Measurements from ENCODE around the gene BMI1.

BMI1 gene

DNA sequence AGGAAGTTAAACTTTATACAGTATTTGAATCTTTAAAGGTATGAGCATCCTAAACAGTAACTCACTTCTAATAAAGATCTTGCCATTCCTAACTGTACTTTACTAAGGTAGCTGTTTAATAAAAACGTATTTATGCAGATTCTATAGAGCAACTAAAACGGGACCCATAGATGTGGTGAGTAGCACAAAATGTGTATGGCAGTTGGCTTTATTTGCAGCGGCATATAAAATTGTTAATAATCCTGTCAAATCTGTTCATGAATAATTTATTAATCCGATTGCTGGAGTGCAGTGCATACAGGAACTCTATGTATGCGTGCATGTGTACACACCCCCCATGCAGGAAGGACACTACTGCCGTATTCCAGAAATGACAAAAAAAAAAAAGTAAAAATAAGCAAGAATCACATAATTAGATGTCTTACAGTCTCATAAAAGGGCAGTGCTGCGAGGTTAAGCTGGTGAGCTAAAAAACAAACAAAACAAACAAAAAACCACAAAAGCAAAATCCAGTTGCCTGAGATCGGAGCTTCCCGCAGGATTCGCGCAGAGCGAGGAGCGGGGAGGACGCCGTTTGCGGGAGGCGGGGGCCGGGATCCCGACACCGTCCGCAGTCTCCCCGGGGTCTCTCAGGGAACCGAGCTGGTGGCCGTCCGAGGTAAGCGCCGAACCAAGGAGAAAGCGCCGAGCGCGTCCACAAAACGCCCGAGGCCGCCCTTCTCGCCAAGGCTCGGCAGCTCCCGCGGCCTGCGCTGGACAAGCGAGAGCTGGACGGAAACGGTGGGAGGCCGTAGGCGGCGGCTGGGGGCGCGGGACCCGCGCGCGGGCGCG lies 5.2 kb upstream of the BMI1 start (continued):
- TF ChIP-seq, protein P1, sequence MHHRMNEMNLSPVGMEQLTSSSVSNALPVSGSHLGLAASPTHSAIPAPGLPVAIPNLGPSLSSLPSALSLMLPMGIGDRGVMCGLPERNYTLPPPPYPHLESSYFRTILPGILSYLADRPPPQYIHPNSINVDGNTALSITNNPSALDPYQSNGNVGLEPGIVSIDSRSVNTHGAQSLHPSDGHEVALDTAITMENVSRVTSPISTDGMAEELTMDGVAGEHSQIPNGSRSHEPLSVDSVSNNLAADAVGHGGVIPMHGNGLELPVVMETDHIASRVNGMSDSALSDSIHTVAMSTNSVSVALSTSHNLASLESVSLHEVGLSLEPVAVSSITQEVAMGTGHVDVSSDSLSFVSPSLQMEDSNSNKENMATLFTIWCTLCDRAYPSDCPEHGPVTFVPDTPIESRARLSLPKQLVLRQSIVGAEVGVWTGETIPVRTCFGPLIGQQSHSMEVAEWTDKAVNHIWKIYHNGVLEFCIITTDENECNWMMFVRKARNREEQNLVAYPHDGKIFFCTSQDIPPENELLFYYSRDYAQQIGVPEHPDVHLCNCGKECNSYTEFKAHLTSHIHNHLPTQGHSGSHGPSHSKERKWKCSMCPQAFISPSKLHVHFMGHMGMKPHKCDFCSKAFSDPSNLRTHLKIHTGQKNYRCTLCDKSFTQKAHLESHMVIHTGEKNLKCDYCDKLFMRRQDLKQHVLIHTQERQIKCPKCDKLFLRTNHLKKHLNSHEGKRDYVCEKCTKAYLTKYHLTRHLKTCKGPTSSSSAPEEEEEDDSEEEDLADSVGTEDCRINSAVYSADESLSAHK (tag by site-specific recombination; IDR thresholded peaks at IDR 0.05) = no peak; the same call in 1 of the 2 replicates
- no peak for TF ChIP-seq SCRT2 (tag by site-specific recombination; IDR thresholded peaks at IDR 0.05)
- TF ChIP-seq ZNF433 (tag by site-specific recombination; IDR thresholded peaks at IDR 0.05; ENCODE audit: low read depth) = no peak
- no peak for TF ChIP-seq REPIN1 (tag by site-specific recombination; IDR thresholded peaks at IDR 0.05; ENCODE audit: low read depth)
- TF ChIP-seq, protein P2, sequence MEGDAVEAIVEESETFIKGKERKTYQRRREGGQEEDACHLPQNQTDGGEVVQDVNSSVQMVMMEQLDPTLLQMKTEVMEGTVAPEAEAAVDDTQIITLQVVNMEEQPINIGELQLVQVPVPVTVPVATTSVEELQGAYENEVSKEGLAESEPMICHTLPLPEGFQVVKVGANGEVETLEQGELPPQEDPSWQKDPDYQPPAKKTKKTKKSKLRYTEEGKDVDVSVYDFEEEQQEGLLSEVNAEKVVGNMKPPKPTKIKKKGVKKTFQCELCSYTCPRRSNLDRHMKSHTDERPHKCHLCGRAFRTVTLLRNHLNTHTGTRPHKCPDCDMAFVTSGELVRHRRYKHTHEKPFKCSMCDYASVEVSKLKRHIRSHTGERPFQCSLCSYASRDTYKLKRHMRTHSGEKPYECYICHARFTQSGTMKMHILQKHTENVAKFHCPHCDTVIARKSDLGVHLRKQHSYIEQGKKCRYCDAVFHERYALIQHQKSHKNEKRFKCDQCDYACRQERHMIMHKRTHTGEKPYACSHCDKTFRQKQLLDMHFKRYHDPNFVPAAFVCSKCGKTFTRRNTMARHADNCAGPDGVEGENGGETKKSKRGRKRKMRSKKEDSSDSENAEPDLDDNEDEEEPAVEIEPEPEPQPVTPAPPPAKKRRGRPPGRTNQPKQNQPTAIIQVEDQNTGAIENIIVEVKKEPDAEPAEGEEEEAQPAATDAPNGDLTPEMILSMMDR (tag by site-specific recombination; IDR thresholded peaks at IDR 0.05) = no peak
- TF ChIP-seq ZNF140 (tag by site-specific recombination; IDR thresholded peaks at IDR 0.05) = no peak
- no peak for TF ChIP-seq ZNF423 (tag by site-specific recombination; IDR thresholded peaks at IDR 0.05)
- peak; percentile 89 for TF ChIP-seq ZBTB8A (tag by site-specific recombination; IDR thresholded peaks at IDR 0.05)
- TF ChIP-seq ZNF513 (tag by site-specific recombination; IDR thresholded peaks at IDR 0.05) = no peak
- TF ChIP-seq ZFP69B (tag by site-specific recombination; IDR thresholded peaks at IDR 0.05) = peak; percentile 67
- TF ChIP-seq KLF9 (tag by site-specific recombination; IDR thresholded peaks at IDR 0.05; ENCODE audit: low read depth) = peak; percentile 65; the same call in 1 of the 2 replicates
- TF ChIP-seq, protein P3, sequence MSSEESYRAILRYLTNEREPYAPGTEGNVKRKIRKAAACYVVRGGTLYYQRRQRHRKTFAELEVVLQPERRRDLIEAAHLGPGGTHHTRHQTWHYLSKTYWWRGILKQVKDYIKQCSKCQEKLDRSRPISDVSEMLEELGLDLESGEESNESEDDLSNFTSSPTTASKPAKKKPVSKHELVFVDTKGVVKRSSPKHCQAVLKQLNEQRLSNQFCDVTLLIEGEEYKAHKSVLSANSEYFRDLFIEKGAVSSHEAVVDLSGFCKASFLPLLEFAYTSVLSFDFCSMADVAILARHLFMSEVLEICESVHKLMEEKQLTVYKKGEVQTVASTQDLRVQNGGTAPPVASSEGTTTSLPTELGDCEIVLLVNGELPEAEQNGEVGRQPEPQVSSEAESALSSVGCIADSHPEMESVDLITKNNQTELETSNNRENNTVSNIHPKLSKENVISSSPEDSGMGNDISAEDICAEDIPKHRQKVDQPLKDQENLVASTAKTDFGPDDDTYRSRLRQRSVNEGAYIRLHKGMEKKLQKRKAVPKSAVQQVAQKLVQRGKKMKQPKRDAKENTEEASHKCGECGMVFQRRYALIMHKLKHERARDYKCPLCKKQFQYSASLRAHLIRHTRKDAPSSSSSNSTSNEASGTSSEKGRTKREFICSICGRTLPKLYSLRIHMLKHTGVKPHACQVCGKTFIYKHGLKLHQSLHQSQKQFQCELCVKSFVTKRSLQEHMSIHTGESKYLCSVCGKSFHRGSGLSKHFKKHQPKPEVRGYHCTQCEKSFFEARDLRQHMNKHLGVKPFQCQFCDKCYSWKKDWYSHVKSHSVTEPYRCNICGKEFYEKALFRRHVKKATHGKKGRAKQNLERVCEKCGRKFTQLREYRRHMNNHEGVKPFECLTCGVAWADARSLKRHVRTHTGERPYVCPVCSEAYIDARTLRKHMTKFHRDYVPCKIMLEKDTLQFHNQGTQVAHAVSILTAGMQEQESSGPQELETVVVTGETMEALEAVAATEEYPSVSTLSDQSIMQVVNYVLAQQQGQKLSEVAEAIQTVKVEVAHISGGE (tag by site-specific recombination; conservative IDR thresholded peaks at IDR 0.05; ENCODE audit: low read depth) = peak; percentile 42
- peak; percentile 42 for TF ChIP-seq SP7 (tag by site-specific recombination; IDR thresholded peaks at IDR 0.05)
- no peak for TF ChIP-seq ZNF664 (tag by site-specific recombination; IDR thresholded peaks at IDR 0.05)
- TF ChIP-seq, protein P4, sequence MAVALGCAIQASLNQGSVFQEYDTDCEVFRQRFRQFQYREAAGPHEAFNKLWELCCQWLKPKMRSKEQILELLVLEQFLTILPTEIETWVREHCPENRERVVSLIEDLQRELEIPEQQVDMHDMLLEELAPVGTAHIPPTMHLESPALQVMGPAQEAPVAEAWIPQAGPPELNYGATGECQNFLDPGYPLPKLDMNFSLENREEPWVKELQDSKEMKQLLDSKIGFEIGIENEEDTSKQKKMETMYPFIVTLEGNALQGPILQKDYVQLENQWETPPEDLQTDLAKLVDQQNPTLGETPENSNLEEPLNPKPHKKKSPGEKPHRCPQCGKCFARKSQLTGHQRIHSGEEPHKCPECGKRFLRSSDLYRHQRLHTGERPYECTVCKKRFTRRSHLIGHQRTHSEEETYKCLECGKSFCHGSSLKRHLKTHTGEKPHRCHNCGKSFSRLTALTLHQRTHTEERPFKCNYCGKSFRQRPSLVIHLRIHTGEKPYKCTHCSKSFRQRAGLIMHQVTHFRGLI (tag by site-specific recombination; IDR thresholded peaks at IDR 0.05) = no peak
- no peak for TF ChIP-seq ZBTB1 (tag by site-specific recombination; IDR thresholded peaks at IDR 0.05)
- TF ChIP-seq EGR2 (tag by site-specific recombination; IDR thresholded peaks at IDR 0.05; ENCODE audit: low read depth) = peak; percentile 48
- 0 out of 2 replicates have a peak, but pooled peaks have one; percentile 13 for TF ChIP-seq ZNF518A (tag by site-specific recombination; conservative IDR thresholded peaks at IDR 0.05; ENCODE audit: low read depth)
- no peak for TF ChIP-seq ZNF184 (tag by site-specific recombination; IDR thresholded peaks at IDR 0.05)
- no peak for TF ChIP-seq HOXD13 (CRISPR knock-in tag; IDR thresholded peaks at IDR 0.05; ENCODE audit: borderline replicate concordance)
- TF ChIP-seq TCF7L2 (IDR thresholded peaks at IDR 0.05; ENCODE audit: borderline replicate concordance, low read depth, low read length) = no peak
- no peak for TF ChIP-seq ZNF214 (tag by site-specific recombination; IDR thresholded peaks at IDR 0.05; ENCODE audit: borderline replicate concordance)
- TF ChIP-seq ZNF596 (tag by site-specific recombination; IDR thresholded peaks at IDR 0.05) = no peak
